ENCODE measurements around the gene TMEM87B.

Gene TMEM87B

GRCh38 chr2:112153501-112153900, 98.4 kb downstream of the TMEM87B start:
- DNase-seq, result no peak

GRCh38 chr2:112154246-112155117, 99.4 kb downstream of the TMEM87B start:
- no peak for DNase-seq

GRCh38 chr2:112155331-112156151, 100.5 kb downstream of the TMEM87B start:
- DNase-seq, result peak; percentile 8

- no peak for DNase-seq
Observed at GRCh38 chr2:112156152-112156986, 101.3 kb downstream of the TMEM87B start.

- DNase-seq, result no peak
Observed at GRCh38 chr2:112157472-112157871, 102.4 kb downstream of the TMEM87B start.

- DNase-seq, result no peak
Observed at GRCh38 chr2:112159454-112159921, 104.4 kb downstream of the TMEM87B start.

GRCh38 chr2:112160283-112161250, 105.5 kb downstream of the TMEM87B start:
- DNase-seq, result no peak

- no peak for DNase-seq
Observed at GRCh38 chr2:112161431-112162145, 106.5 kb downstream of the TMEM87B start.

- no peak for DNase-seq
Observed at GRCh38 chr2:112162341-112162740, 107.3 kb downstream of the TMEM87B start.

- DNase-seq, result no peak
Observed at GRCh38 chr2:112162956-112163355, 107.9 kb downstream of the TMEM87B start.

- DNase-seq, result no peak
Observed at GRCh38 chr2:112163541-112163981, 108.5 kb downstream of the TMEM87B start.

GRCh38 chr2:112164876-112165275, 109.8 kb downstream of the TMEM87B start:
- DNase-seq, result no peak

- no peak for DNase-seq
Observed at GRCh38 chr2:112165296-112165695, 110.2 kb downstream of the TMEM87B start.

- DNase-seq, result no peak
Observed at GRCh38 chr2:112166806-112167499, 111.9 kb downstream of the TMEM87B start.

- no peak for DNase-seq
Observed at GRCh38 chr2:112168422-112169124, 113.5 kb downstream of the TMEM87B start.

Measured in inflammatory macrophage treated with lipopolysaccharide for 4 hours (primary cell).